HG03045 (cell line): Measurements from ENCODE around the gene ROBO1.

Source experiments
- ATAC-seq: cut with Tn5 transposase; IDR thresholded peaks from one replicate; pipeline ENCODE4 v1.9.1; 2021; ENCODE audit warnings: mild to moderate bottlenecking, moderate library complexity; ENCODE audit not compliant: unreplicated experiment

ROBO1 gene

DNA sequence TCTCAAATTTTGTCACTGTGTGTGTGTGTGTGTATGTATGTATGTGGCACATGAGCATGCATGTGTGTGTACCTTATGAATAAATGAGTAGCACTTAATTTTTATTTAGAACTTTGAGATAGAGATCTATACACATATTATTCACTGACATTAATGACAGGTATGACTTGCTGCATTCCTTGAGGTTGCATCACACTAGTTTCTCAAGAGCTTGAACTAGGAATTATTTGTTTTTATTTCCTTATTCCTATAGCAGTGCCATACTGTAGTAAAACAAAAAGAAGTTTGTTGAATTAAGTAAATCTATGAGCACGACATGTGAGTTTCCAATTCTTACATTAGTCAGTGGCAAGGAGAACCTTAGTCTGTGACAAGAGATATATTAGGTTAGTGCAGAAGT is 943.9 kb downstream of the ROBO1 start:
- ATAC-seq, result no peak

DNA sequence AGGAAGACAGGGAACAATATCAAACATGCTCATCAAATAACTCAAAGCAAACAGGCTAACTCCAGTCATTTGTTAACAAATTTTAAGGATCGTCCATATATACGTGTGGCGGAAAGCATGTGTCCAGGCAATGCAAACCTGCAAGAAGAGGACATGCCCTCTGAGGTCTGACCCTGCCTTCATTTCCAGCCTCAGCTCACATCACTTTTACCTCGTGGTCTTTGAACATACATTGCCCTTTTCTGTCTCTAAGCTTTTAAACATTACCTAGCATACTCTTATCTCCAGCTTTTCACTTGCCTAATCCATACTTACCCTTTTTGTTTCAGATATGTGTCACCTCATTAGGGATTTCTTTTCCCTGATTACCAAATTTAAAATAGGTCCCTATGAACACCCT is 944.4 kb downstream of the ROBO1 start:
- no peak for ATAC-seq

DNA sequence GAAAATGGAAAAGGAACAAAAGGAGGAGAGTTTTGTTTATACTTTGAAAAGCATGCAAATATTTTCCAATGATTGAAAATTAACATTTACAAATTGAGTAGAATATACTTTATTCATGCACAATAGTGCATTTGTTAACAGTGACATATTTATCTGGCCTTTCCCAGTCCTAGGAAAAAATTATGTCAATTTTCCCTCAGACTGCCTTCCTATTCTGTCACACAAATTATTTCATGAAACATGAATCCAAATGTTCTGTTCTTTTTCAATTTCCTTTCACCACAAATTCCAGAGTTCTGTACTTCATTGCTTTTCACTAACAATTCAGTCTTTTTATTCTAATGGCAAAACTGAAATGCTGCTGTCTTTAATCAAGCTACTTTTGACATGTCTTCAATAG is 945.1 kb downstream of the ROBO1 start:
- no peak for ATAC-seq

DNA sequence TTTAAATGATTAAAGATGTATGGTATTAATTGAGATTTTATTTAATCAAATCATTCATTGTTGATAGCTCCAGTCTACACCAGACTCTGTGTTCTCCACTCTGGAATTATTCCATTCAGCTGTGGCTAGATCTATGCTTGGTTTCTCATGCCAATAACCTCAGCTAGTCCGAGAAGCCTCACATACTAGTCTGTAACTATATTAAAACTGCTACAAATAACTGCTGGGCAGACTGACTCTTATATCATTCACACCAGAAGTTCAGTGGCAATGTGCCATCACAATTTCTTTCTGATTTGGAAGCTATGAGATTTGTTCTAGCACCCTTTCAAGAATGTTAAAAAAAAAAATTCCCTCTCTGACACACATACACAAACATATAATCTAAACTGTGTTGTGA is 947.3 kb downstream of the ROBO1 start:
- ATAC-seq, result no peak

DNA sequence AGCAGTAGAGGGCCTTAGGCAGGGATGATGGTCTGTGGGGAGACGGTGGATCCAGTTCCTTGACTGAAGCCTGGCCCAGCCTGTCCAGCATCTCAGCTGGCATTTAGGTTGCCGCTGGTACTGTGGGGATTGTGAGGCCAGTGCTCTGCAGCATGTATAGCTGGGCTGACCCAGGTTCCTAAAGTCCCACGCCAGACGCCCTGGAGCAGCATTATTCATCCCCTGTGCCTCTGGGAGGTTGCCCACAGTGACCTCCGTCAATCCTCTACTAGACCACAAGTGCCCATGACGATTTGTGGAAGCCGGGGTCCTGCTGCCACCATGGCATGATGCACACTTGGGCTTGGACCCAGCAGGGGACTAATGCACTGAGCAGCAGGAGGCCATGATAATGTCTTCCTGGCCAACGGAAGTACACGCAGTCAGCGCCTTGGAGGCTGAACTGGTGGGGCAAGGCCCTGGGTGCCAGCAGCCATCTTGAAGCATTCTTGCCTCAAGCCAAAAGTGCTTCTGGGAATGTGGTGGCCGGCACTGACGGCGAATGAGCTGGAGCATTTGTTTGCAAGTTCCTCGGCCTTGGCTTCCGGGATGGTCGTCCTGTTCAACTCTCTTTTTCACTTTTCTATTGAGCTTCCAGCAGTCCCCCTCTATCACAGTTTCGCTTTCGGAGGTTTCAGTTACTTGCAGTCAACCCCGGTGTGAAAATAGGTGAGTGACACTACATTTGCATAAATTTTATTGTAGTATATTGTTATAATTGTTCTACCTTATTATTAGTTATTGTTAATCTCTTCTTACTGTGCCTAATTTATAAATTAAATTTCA is 949.4 kb downstream of the ROBO1 start:
- no peak for ATAC-seq

DNA sequence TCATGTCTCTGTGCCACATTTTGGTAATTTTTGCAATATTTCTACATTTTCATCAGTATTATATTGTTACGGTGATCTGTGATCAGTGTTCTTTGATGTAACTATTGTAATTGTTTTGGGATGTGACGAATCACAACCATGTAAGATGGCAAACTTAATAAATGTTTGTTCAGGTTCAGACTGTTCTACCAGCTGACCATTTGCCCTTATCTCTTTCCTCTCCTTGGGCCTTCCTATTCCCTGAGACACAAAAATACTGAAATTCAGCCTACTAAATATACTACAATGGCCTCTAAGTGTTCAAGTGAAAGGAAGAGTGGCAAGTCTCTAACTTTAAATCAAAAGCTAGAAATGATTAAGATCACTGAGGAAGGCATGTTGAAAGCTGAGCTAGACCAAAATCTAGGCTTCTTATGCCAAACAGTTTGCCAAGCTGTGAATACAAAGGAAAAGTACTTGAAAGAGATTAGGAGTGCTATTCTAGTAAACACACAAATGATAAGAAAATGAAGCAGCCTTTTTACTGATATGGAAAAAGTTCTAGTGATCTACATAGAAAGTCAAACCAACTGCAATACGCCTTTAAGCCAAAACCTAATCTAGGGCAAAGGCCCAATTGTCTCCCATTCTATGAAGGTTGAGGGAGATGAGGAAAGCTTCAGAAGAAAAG is 952.8 kb downstream of the ROBO1 start:
- ATAC-seq, result no peak

DNA sequence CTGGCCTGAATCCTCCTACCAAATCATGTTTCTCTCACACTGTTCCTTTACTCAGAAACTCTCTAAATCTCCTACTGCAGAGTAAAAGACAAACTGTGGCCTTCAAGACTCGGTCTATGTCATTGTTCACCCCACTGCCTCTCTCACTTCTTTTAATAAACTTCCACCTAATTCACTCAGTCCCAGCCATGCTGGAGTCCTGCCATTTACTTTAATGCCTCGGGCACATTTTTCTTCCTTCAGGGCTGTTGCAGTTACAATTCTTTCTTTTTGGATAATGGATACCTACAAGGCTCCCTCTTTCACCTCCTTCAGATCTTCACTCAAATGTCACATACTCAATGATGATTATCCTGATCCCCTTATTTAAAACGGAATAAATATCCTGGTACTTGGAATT is 955.6 kb downstream of the ROBO1 start:
- ATAC-seq, result no peak

DNA sequence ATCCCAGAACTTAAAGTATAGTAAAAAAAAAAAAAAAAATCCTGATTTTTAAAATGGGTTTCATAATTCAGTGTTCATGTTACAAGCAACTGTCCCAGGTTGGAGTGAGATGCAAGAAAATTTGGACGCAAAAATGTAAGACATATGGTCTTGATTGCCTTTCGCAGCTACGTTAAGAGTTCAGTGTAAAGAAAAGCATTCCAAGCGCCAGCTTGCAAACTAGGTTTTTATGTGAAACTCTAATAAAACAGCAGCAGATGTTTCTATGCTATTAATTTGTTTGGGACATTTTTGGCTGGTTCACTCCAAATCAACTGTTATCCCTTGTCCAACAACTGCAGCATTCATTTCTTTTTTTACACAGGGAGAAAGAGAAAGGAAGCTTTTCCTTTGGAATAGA is 957.8 kb downstream of the ROBO1 start:
- ATAC-seq, result no peak

DNA sequence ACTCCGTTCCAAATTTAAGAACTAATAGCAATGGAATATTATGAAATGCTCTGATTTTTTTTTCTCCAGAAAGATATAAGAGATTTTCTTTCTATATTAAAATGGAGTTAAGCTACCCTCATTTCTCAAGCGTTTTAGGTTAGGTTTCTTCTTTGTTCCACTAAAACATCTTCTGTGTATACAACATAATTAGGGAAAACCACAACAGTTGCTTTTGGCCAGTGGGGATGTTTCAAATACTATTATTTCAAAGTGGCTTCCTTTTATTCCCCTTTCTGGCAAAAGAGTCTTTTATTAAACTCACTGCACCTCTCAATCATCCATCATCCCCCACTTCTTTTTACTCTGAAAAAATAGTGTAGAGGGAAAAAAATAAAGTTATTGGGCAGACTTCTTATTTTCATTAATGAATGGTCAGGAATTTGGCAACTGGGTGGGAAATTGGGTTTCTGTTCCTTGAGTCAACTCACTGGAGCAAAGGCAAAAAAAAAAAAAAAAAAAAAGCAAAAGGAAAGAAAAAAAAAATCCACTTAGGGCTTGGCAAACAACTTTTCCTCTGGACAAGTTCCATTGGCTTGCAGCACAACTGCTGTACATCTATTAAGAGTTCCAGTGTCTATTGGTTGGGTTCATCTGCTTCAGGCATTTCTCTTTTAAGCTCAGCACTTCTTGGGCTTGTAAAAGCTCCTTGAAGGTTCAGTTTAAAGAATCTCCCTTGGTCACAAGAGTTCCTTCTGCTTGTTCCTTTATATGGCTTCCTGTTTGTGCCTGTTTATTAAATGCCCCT is 963.4 kb downstream of the ROBO1 start:
- no peak for ATAC-seq

DNA sequence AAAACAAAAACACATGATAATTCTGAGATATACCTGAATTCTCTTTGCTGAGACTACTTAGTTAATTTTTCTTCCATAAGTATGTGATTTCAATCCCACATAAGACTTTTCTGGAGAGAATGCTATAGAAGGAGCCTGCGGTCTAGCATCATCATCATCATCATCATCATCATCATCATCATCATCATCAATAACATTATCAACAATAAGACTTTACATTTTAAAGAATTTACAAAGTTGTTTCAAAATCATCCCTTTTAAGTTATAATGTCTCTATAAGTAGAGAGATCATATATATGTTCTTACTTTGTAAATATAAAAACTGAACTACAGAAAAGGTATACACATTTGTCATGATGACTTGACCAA is 965.3 kb downstream of the ROBO1 start:
- ATAC-seq, result no peak

DNA sequence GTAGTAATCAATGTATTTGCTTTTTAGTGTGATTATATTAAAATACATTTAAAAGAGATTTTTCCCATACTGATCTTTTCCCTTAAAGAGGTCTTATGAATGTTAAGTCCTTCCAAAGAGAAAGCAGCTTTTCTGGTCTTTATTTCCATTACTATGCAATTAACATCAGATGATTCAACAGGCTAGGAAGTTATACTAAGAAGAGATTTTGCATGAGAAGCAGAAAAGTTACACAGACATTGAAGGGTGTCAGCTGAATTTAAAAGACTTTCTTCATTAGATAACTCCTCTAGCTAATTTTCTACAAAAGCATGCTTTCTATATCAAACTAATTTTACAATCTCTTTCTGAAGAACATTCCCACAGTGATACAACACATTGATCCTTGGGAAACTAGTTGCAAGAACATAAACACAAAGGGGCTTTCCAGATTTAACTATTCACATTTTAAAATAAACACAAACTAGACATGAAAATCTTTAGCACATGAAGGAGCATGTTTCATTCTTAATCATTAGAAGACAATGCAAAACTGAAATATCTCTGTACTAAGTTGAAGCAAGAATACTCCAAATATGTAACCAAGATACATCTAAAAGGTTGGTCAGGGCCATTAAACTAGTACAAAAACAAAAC is 965.8 kb downstream of the ROBO1 start:
- ATAC-seq, result no peak

DNA sequence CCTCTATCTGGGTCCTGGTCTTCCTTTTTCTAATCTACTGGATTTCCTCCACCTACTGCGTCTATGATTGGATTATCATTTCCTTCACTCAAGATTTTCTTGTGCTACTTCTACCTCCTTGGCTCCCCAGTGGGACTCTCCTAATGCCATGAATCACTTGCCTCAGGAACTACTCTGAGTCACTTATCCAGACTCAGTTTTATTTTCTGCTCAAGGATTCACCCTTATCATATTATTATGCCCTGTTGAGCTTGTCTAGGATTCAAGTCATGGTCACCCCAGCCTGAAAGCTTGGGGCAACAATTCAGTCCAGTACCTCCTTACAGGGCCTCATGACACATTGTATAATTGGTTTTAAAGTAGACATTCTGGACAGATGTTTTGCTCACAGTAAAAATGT is 968.1 kb downstream of the ROBO1 start:
- ATAC-seq, result no peak

DNA sequence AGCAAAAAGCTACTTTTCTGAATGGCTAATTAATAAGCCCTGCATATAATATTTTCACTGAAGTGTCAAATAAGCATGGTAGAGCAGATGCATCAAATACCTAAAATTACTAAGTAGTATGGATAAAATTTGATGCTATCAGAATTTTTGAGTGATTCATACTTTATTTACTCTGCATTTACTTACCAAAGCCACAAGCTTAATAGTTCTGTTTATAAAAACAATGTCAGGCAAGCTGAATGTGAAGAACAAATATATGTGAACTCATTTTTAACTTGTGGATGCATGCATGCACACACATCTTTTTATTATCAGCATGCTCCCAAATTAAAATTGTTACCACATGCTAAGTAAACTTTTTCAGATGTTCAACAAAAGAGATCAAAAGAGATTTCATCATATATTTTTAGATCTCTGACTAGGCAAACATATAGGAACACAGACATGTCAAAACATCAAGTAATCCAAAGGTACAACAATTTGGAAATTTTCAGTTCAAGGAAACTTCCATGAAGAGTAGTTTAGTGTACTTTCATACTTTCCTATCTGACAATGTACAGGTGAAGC is 969.4 kb downstream of the ROBO1 start:
- ATAC-seq, result no peak

DNA sequence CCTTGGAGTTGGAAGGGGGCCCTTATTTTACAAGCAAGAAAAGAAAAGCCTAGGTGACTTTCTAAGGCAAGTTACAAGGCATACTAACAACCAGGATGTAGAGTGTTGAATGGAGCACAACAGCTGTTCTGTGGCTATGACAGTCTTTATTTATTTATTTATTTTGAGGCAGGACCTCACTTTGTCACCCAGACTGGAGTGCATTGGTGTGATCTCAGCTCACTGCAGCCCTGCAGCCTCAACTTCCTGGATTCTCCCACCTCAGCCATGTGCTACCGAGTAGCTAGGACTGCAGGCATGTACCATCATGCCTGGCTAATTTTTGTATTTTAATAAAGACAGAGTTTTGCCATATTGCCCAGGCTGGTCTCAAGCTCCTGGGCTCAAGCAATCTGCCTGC is 973.4 kb downstream of the ROBO1 start:
- no peak for ATAC-seq

DNA sequence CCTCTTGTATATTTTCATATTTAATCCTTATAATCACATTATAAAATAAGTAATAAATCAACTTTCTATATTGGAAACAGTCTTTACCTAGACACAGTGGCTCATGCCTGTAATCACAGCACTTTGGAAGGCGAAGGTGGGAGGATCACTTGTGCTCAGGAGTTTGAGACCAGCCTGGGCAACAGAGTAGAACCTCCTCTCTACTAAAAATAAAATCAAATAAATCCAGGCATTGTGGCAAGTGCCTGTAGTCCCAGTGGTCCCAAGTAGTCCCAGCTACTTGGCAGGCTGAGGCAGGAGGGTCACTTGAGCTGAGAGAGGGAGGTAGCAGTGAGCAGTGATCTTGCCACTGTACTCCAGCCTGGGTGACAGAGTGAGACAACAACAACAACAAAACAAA is 975.1 kb downstream of the ROBO1 start:
- ATAC-seq, result no peak

DNA sequence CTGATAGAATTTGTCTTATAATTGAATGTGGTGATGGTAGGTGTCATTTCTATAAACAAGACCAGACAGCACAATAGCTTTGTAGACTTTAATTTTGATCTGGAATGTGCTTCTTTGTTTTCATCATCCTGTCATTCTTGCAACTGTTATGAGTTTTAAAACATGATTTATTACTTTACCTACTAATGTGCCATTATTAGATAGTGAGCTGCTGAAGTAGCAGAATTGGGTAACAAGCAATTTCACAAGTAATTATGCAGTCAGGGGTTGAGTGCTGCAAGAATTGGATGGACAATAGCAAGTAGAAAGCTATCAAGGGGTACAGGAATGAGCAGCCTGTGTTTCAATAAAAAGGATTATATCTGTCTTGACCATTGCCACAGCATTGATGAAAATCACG is 975.6 kb downstream of the ROBO1 start:
- ATAC-seq, result no peak

DNA sequence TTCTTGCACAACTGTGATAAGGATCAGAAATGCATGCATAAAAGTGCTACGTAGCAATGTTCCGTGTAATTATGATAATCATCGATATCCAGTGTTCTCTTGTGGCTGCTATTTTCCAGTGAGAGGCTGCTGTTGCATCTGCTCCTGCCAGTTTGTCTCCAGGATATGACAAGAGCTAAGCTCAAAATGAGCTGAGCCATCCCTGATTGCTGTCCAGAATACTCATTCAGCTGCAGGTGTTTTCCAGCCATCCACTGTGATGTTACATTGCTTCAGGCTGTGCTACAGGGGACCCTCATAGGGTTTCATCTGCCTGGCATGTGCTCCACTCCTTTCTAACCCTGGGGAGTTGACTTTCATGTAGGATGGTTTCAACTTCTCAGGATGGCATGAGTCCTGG is 976.0 kb downstream of the ROBO1 start:
- no peak for ATAC-seq

DNA sequence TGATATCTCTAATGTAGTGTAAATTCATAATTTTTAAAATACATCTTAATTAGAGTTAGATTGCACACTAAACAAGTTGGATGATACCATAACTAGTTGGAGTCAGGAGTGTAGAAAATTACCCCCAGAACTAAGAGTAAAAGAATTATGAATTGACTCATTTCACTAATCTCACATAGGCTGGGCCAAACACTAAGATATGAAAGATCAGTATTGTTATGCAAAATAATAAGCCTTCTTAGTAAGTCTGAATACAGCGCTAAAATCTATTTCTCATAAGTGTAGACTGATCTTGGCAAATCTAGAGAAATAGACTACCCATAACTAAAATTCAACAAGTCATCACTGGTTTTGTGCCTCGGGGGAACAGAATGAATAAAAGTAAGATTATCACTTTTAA is 979.0 kb downstream of the ROBO1 start:
- ATAC-seq, result no peak

DNA sequence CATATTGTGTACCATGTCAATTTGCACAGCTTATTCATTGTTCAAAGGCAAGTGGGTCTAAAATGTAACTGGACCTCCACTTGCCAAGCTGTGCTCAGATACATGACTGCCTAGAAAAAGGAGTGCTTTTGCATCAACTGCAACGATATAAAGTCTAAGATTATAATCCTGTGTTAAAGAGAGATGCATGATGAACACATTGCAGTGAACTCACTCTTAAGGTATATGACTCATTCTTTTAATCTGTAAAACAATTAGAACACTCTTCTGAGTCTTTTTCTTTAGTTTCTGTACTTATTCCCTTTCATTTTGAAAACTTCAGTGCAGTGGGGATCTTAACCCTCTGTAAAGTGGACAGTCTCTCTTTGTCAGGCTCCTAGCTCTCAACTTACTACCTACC is 982.8 kb downstream of the ROBO1 start:
- ATAC-seq, result no peak

DNA sequence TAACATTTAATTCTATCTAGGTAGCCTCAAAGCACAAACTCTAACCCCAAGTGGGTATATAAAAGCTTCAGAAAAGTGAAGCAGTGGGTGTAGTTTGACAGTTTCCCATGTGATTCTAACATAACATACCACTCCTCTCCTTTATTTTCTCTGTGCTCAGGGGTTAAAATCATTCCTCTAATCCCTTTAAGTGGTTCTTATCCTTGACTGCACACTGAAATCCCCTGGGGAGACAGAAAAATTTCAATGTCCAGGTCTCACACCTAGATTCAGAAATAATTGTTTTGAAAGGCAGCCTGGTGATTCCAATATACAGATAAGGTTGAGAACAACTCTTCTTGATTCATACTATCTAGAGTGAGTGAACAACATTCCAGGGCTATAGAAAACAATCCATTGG is 986.4 kb downstream of the ROBO1 start:
- no peak for ATAC-seq
